Osteocyte (in vitro differentiated cells): ENCODE measurements around the gene PRAC2. TPM values are rescaled to one million over a fixed set of nuclear protein-coding genes. Genes with fewer than 3 reads are reported as not detected.

ENCODE experiments used
- DNase-seq: peaks from one replicate; pipeline ENCODE4 v3.0.0; 2021; ENCODE audit warnings: mixed read lengths; ENCODE audit not compliant: unreplicated experiment; ENCODE audit errors: extremely low spot score
- H3K27ac Mint-ChIP-seq: one replicate; pipeline ENCODE4 v1.8.0; 2021; ENCODE audit warnings: mild to moderate bottlenecking, mixed read lengths; ENCODE audit not compliant: unreplicated experiment
- H3K27me3 Mint-ChIP-seq: one replicate; pipeline ENCODE4 v1.8.0; 2021; ENCODE audit warnings: mixed read lengths; ENCODE audit not compliant: unreplicated experiment
- H3K36me3 Mint-ChIP-seq: one replicate; pipeline ENCODE4 v1.8.0; 2021; ENCODE audit warnings: mixed read lengths; ENCODE audit not compliant: unreplicated experiment
- H3K4me1 Mint-ChIP-seq: one replicate; pipeline ENCODE4 v1.8.0; 2021; ENCODE audit warnings: mixed read lengths; ENCODE audit not compliant: unreplicated experiment
- H3K4me3 Mint-ChIP-seq: one replicate; pipeline ENCODE4 v1.8.0; 2021; ENCODE audit warnings: mild to moderate bottlenecking, moderate library complexity, mixed read lengths; ENCODE audit not compliant: unreplicated experiment
- H3K9me3 Mint-ChIP-seq: one replicate; pipeline ENCODE4 v1.8.0; 2021; ENCODE audit warnings: mixed read lengths; ENCODE audit not compliant: unreplicated experiment
- total RNA-seq: library from RNA; stranded (reverse); gene quantifications from 2 replicates; pipeline ENCODE4 v1.2.1, GENCODE V29; 2021
- TF ChIP-seq, protein P1 (sequence below): fragments of 200-600 bp; sonication (generic); IDR thresholded peaks from 2 replicates; pipeline ENCODE4 v1.5.0; 2021; ENCODE audit warnings: antibody characterized with exemption, mild to moderate bottlenecking, moderate library complexity

Gene PRAC2
- total RNA-seq, 1 donor from 2014 or later: not detected

DNA sequence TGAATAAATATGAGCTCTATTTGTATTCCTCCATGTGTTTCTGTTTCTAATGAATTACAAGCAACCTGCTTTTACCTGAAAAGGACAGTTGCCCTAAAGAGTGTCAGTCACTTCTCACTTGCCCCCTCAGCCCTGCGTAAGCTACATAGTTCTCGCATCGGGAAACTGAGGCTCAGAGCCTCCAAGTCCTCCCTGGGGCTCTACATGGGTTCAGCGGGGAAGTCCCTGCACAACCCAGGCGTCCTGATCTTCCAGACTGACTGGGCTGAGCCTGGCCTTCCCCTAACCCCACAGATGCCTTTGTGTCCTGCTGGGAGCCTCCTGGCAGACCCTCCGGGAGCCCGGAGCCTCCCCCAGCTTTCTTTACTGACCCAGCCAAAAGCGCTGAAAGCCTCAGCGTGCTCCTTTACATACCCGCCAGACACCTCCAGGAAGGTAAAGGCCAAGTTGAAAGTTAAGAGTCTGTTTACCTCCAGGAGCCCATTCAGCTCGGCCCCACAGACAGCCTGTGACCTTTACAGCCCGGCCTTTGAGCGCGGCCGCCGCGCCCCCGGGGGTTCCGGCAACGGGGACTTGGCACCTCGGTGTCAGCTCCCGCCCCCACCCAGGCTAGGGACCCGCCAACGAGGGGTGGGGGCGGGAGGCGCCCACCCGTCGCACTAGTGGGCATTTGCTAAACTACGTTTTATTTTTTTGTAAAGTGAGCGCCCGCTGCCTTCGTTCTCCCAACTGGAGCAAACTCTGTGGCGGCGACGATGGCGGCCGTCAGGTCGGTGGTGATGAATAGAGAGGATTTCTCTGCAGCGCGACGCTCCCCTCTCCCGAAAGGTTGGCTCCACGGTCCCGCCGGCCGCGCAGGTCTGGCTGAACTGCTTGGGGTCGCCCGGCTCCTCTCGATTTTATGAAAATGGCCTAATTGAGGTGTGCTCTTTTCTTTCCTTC is 10.0 kb downstream of the PRAC2 start:
- peaks cover 96% of the 10 kb centered on the region for H3K27me3 Mint-ChIP-seq
- DNase-seq: no peak
- TF ChIP-seq, protein P1, sequence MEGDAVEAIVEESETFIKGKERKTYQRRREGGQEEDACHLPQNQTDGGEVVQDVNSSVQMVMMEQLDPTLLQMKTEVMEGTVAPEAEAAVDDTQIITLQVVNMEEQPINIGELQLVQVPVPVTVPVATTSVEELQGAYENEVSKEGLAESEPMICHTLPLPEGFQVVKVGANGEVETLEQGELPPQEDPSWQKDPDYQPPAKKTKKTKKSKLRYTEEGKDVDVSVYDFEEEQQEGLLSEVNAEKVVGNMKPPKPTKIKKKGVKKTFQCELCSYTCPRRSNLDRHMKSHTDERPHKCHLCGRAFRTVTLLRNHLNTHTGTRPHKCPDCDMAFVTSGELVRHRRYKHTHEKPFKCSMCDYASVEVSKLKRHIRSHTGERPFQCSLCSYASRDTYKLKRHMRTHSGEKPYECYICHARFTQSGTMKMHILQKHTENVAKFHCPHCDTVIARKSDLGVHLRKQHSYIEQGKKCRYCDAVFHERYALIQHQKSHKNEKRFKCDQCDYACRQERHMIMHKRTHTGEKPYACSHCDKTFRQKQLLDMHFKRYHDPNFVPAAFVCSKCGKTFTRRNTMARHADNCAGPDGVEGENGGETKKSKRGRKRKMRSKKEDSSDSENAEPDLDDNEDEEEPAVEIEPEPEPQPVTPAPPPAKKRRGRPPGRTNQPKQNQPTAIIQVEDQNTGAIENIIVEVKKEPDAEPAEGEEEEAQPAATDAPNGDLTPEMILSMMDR: no peak
- H3K9me3 Mint-ChIP-seq: no peaks in the 10 kb centered on the region
- no peak overlapping the region for H3K27ac Mint-ChIP-seq
- H3K36me3 Mint-ChIP-seq: peaks cover 3% of the 10 kb centered on the region
- H3K4me1 Mint-ChIP-seq: peaks cover 20% of the 10 kb centered on the region
- peak overlapping the region; percentile 52 for H3K4me3 Mint-ChIP-seq

DNA sequence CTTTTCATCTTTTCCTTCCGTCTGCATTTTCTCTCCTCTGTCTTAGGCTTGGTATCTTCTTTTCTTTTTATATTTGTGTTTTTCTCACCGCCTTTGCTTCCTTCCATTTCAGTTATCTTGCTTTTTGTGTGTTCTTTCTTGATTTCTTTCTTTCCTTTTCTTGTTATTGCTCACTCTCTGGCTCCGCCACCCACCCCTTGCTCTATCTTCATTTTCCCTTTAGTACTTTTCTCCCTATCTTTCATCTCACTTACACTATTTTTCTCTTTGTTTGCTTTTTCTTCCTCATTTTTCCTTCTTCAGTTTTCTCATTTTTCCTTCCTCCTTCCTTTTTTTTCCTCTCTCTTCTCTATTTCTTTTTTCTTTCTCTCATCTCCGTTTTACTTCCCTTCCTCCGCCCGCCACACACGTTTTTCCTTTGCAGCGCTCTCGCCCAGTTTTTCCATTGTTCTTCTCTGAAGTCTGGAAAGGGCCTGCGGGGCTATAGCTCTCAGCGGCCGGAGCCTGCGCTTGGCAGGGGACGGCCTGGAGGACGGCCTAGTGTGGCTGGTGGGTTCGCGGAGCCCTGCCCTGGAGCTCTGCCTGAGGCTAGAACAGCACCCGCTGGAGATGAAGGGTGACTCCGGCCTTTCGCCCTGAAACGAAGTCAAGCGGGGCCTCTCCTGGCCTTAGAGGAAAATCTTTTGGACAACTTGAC is 10.8 kb downstream of the PRAC2 start:
- Mint-ChIP-seq H3K4me1 (peaks cover 15% of the 10 kb centered on the region), H3K27me3 (peaks cover 97% of the 10 kb centered on the region), H3K36me3 (peaks cover 3% of the 10 kb centered on the region), H3K27ac (no peak overlapping the region), H3K9me3 (no peaks in the 10 kb centered on the region), H3K4me3 (peak overlapping the region; percentile 52)
- no peak for DNase-seq
- TF ChIP-seq, protein P1: no peak

DNA sequence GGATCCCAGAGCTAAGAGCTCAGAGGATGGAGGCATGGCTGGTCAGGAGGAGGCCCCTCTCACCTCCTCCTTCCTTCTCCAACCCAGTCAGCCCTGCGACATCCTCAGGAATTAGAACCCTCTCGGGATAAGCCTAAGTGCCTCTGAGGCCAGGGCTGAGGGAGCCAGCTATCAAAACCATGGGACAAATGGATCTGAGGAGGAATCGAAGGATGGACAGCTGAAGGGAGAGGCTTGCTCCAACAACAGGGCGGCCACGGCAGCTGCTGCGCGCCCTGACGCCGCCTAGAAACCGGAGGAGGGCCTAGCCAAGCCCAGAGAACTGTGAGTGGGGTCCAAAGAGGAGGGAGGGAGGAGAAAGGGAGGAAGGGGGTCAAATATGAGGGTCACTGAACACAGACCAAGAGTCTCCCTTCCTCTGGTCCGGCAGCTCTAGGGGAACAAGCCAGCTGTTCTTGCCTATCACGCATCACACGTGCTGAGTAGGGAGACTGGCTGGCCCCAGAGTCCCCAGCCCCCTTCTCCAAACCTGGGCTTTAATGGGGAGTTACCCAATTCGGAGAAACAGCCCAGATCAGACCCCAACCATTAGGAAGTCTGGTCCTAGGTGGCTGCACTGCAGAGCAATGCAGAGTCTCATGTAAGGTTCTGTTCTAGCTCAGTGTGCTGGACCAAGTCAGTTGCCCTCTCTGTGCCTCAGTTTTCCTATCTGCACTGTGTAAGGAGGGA is 11.5 kb downstream of the PRAC2 start:
- H3K27ac Mint-ChIP-seq: no peak overlapping the region
- no peaks in the 10 kb centered on the region for H3K9me3 Mint-ChIP-seq
- no peak overlapping the region for H3K4me3 Mint-ChIP-seq
- H3K27me3 Mint-ChIP-seq: peaks cover 96% of the 10 kb centered on the region
- H3K4me1 Mint-ChIP-seq: peaks cover 12% of the 10 kb centered on the region
- TF ChIP-seq, protein P1: no peak
- H3K36me3 Mint-ChIP-seq: peaks cover 3% of the 10 kb centered on the region
- DNase-seq: no peak

DNA sequence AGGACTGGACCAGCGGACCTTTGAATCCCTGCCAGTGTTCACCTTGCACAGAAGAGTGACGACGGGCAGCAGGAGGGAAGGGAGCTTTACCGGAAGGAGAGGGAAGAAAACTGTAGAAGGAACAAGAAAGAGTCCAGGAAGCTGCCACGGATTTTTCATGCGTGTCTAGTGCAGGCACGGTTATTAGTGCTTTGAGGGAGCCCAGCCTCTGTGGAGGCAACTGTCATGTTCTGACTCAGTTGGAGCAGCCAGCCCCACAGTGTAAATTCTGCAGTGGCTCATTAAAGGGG is 12.0 kb downstream of the PRAC2 start:
- peaks cover 3% of the 10 kb centered on the region for H3K36me3 Mint-ChIP-seq
- H3K27ac Mint-ChIP-seq: no peak overlapping the region
- H3K4me1 Mint-ChIP-seq: peaks cover 11% of the 10 kb centered on the region
- TF ChIP-seq, protein P1: no peak
- no peak overlapping the region for H3K4me3 Mint-ChIP-seq
- H3K27me3 Mint-ChIP-seq: peaks cover 96% of the 10 kb centered on the region
- no peaks in the 10 kb centered on the region for H3K9me3 Mint-ChIP-seq
- DNase-seq: no peak
